SHP77 (cell line): ENCODE measurements around the gene TRPV4.

Source experiments
- DNase-seq, 2 experiments: peaks; one replicate each; lab custom pipeline; 2025; lab: John Stamatoyannopoulos, UW

Gene TRPV4

GRCh38 chr12:109776624-109777023 is 56.6 kb downstream of the TRPV4 start:
- DNase-seq, result no peak

DNA sequence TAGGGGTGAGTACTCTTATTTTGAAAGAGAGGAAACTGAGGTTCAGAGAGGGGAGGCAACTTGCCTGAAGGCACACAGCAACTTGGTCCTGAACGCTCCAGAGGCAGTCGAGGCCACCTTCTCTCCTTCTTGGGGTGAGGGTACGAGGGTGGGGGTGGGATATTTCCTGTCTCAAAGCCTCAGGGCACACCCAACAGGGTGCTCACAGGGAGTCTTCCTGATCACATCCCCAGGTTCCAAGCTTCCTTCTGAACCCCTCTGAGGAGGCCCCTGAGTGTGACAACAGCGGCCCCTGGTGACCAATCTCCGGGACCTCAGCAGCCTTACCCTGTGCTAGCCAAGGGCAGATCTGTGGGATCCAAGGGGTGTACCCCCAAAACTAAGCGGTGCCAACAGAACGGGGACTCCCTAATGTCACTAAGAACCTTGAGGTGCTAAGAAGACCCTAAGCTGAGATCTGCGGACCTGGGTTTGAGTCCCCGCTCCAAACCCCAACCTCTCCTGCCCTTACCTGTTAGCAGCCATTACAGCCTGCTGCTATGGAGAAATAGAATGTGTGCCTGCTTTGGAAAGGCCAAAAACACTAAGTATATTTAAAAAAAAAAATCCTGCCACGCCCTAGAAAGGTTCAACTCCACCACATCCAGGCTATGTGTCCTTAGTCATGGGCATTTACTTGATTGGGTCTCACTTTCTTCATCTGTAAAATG is 57.9 kb downstream of the TRPV4 start:
- peak; percentile 34 to 78 for DNase-seq

- no peak for DNase-seq
Measured at GRCh38 chr12:109773384-109774011, 59.7 kb downstream of the TRPV4 start.

DNA sequence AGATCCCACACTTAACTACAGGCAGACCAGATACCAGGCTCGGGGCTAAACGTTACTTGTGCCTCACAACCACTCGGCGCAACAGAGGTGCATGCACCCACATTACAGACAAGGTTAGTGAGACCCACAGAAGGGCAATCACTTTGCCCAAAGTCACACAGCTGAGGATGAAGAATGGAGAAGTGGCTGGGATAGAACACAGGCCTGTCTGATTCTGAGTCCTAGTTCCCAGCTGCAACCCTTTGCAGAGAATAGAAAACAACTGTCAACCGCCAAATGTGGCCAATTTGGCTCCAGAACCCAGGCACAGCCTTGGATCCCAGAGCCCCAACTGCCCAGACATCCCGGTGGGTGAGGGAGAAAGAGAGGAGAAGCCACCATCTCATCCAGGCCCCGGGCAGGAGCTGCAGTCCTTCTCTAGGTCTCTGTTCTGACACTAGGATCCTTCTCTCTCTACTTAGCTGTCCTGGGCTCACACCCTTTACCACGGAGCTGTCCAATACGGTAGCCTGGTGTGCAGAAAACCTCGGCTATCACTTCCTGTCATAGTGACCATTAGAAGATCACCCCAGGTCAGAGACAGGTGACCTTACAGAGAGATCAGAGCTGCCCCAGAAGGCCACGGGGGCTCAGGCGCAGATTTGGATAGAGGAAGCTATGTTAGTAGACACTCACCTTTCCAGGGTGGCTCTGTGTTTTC is 60.4 kb downstream of the TRPV4 start:
- no peak for DNase-seq

DNA sequence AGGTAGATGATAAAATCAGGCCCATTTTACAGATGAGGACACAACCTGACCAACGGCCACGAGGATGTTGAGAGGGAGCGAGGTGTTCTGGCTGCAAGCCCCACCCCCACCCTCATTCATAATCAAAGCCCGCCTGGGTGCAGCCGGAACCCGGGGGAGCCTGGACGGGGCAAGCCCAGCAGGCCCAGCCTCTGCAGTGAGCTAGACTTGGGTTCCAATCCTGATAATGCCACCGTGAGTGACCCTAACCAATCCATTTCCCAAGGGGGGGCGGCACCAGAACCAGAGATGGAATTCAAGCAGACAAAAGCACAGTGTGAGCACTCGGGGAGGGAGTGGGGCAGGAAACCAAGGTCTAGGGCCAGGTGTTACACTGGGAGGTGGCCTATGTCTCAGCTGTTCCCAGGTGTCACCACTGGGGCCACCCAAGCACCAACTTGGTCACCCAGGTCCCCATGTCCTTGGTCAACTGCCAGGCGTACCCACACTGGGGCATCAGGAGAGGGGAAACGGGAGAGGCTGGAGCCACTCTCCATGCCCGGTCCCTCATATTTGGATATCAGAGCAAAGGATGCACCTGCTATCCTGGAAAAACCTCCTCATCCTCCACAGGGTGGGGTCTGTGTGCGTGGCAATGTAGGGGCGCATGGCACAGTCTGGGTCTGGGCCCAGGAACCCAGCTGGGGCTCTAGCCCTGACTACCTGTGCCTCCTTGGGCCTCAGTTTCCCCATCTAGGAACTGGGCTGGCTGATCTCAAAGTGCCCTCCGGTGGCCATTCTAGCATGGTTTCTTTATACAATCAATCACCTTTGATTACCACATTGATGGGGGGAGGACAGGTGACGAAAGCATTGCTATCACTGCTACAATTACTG is 61.2 kb downstream of the TRPV4 start:
- no peak for DNase-seq

- DNase-seq, result no peak
Measured at GRCh38 chr12:109770861-109771670, 62.1 kb downstream of the TRPV4 start.

DNA sequence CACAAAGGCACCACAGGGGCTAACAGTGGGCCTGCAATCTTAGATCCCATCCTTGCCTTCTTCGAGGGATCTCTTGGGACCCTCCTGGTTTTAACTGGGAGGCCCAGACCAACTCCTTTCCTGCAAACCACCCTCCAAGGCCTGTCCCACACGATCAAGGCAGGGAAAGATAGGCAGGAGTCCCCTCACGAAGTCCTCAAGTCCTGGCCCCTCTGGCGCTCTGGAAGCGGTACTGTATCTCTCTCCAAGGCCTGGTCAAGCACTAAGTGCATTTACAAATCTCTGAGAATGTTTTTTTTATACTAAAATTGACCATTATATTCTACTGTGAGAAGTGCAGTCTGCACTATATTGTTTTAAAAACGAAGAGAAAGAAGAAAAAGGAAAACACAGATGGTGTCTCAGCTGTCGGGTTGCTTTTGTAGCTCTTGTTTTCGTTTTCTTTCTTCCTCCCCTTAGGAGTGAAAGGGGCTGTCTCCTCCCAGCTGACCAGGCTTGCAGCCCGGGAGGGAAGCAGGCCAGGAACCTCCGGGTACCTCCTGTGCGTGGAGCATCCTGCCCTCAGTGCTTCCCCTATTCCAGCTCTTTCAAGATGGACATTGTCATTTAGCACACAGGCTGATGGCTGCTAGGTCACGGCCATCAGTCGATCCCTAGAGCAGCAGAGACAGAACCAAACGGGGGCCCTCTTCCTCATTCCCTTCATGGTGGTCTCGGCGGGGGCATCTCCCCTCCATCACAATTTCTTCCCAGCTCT is 62.9 kb downstream of the TRPV4 start:
- no peak for DNase-seq

DNA sequence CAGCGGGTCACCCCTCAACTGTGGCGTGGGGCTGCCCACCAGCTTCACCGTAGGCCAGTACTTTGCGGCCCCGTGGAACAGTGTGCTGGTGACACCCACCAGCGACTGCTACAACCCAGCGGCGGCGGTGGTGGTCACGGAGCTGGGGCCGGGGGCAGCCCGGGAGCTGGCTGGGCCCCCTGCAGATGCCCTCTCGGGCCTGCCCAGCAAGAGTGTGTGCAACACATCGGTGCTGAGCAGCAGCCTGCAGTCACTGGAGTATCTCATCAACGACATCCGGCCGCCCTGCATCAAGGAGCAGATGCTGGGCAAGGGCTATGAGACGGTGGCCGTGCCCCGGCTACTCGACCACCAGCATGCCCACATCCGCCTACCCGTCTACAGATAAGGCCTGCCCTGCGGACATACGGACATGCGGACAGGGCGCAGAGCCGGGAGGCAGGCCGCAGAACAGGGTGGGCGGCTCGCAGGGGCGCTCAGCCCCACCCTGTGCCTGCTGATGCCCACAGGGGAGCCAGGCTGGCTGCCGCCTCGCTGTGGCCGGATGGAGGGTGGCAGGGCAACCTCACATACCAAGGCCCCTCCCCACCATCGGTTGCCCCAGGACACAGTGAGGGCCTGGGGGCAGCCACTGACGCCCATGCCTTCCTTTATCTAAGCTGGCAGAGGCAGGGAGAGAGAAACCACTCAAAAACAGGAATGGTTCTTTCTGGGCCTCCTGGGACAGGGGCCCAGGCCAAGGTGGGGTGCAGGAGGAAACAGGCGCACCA is 64.1 kb downstream of the TRPV4 start:
- no peak for DNase-seq

- DNase-seq, result no peak
Measured at GRCh38 chr12:109767991-109768900, 65.0 kb downstream of the TRPV4 start.

DNA sequence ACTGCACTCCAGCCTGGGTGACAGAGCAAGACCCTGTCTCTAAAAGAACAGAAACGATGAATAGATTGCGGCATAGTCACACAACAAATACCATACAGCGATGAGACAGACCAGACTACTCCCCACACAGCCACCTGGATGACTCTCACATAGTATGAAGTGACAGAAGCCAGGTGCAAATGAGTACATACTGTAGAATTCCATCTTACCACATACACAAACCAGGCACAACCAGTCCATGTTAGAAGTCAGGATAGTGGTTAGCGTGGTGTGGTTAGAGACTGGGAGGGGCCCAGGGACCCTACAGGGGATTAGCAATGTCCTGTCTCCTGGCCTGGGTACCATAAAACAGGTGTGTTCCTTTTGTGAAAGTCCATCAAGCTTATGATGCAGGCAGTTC is 65.7 kb downstream of the TRPV4 start:
- no peak for DNase-seq

DNA sequence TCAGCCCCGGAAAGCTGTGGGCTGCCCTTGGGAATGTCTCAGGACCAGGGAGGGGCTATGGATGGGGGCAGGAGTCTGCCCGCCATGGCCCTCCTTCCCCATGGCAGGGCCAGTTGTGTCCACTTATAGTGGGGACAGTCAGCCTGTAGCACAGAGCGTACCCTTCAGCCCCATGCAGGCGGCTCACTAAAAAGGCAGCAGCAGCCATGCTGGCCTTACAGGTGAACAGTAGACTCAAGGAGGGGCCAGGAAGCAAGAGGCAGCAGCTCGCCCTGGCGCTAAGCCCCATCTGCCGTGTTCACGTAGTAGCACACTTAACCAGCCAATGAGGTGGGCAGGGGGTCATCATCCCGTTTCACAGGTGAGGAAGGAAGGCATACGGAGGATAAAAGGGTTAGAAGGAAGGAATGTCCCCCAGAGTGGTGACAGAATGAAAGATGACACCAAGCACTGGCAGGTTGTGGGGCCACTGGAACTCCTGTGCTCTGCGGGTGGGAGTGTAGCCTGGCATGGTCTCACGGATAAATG is 66.9 kb downstream of the TRPV4 start:
- no peak for DNase-seq

- DNase-seq, result no peak
Measured at GRCh38 chr12:109765446-109765810, 67.8 kb downstream of the TRPV4 start.

DNA sequence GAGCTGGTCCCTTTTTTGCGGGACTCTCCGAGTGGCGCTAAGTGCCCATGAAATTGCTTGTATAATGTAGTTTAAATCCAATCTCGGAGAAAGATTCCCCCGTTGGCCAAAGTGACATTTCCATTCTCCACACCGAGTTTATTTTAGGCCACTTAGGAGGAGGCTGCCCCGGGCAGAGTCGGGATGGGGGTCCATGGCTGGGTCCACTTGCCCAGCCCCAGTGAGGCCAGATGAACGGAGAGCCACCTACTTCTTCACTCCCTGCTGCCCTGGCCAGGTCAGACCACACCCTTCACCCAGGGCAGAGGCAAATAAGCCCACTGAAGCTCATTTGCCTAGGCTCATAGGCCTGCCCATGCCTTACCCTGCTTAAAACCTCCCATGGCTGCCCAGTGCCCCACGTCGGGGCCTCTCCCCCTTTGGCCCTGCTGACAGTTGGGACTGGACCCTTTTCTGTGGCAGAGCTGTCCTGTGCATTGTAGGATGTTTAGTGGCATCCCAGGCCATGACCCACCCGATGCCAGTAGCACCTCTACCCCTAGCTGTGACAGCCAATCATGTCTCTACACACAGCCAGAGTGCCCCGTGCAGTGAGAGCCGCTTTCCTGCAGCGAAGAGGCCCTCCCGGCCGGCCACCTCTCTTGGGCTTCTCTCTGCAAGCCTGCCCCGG is 68.3 kb downstream of the TRPV4 start:
- no peak for DNase-seq

DNA sequence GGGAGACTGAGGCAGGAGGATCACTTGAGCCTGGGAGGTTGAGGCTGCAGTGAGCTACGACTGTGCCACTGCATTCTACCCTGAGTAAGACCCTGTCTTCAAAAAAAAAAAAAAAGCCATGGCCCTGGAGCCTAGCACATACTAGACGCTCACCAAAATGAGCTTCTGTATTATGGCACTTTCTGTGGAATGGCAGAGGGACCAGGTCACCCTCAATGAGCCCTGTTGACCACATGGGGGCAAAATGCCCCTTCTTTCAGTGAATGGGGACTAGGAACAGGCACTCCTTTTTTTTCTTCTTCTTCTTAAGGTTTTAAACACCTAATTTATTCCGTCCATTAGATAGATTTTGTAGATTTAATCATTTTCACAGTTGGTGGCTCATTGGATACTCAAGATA is 69.1 kb downstream of the TRPV4 start:
- DNase-seq, result no peak

- DNase-seq, result no peak
Measured at GRCh38 chr12:109763201-109763841, 69.9 kb downstream of the TRPV4 start.

GRCh38 chr12:109762673-109763191 is 70.5 kb downstream of the TRPV4 start:
- DNase-seq, result no peak

GRCh38 chr12:109762071-109762672 is 71.0 kb downstream of the TRPV4 start:
- no peak for DNase-seq
